ENCODE data around the gene FES. TPM values are rescaled to one million over a fixed set of nuclear protein-coding genes. Genes with fewer than 3 reads are reported as not detected.

FES gene
- polyA plus RNA-seq (2012; rRNA removed), result 0.03 and 0.13 TPM in 2 replicates
- 0.03 and 0.04 TPM in 2 replicates for polyA plus RNA-seq (2012; cell fraction: cytosol; rRNA removed)
- polyA plus RNA-seq (2012; cell fraction: nucleus; rRNA removed), result 0.23 and 0.48 TPM in 2 replicates

GRCh38 chr15:90883976-90884718 is at the start of gene FES:
FES (plus strand) TSS chr15:90884504; CDS start chr15:90885046, 542 bp downstream.
- H3K9me3 ChIP-seq, result no peaks in the 10 kb centered on the region
- no peaks in the 10 kb centered on the region for H4K20me1 ChIP-seq (ENCODE audit: insufficient read depth)
- no peaks in the 10 kb centered on the region for H3K27me3 ChIP-seq (ENCODE audit: insufficient read depth)
- WGBS (ENCODE audit: low lambda C conversion rate), result 94% methylated on average over 38 of the region's 58 CpGs
- POLR2A ChIA-PET, result interaction anchor here (1.3 kb wide), 1 partner anchor 18 kb away, joined by 3 read pairs; the partner anchor contains the start of gene MAN2A2
- H3K27ac ChIP-seq (ENCODE audit: low read depth in 2 of 2, low read length in 1 of 2), result peak within 1 kb of the TSS in 1 of 2 experiments; percentile 62; a peak in 1 of 4 replicates
- peaks cover 9% of the 10 kb centered on the region for H3F3A ChIP-seq (replicated peaks; ENCODE audit: insufficient read depth)
- no peak within 1 kb of the TSS for H3K4me2 ChIP-seq
- CTCF ChIA-PET, result interaction anchor here (0.7 to 5.6 kb wide), 13 partner anchors 10 to 741 kb away, joined by 3 to 55 read pairs (median 11); partner anchors contain the start of gene HDDC3
- H3K4me1 ChIP-seq (ENCODE audit: control insufficient read depth in 1 of 2, insufficient read depth in 2 of 2, low read depth in 1 of 2, low read length in 1 of 2), result peaks cover 0 to 14% of the 10 kb centered on the region in 2 experiments; a peak in 1 of 4 replicates
- no peak within 1 kb of the TSS for H3K4me3 ChIP-seq (ENCODE audit: low read depth in 2 of 2, low read length in 1 of 2)
- no peaks in the 10 kb centered on the region for H3K79me2 ChIP-seq (ENCODE audit: insufficient read depth)
- H3K9ac ChIP-seq, result no peak within 1 kb of the TSS
- no peak for DNase-seq
- TF ChIP-seq, protein P1, sequence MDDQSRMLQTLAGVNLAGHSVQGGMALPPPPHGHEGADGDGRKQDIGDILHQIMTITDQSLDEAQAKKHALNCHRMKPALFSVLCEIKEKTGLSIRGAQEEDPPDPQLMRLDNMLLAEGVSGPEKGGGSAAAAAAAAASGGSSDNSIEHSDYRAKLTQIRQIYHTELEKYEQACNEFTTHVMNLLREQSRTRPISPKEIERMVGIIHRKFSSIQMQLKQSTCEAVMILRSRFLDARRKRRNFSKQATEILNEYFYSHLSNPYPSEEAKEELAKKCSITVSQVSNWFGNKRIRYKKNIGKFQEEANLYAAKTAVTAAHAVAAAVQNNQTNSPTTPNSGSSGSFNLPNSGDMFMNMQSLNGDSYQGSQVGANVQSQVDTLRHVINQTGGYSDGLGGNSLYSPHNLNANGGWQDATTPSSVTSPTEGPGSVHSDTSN (IDR thresholded peaks at IDR 0.05), result no peak
- TF ChIP-seq JUND (IDR thresholded peaks at IDR 0.05) (no peak), RCOR1 (IDR thresholded peaks at IDR 0.05; ENCODE audit: low read length) (no peak), GABPA (IDR thresholded peaks at IDR 0.05; ENCODE audit: low read depth) (no peak), NRF1 (IDR thresholded peaks at IDR 0.05; ENCODE audit: low read depth, low read length) (no peak), RFX5 (IDR thresholded peaks at IDR 0.05; ENCODE audit: low read length) (no peak), TAF1 (IDR thresholded peaks at IDR 0.05; ENCODE audit: borderline replicate concordance, low read depth, low read length) (no peak), MXI1 (IDR thresholded peaks at IDR 0.05; ENCODE audit: low read depth, low read length) (no peak), YY1 (IDR thresholded peaks at IDR 0.05; ENCODE audit: low read depth) (no peak), MEF2A (IDR thresholded peaks at IDR 0.05; ENCODE audit: borderline replicate concordance, low read depth) (no peak), CTCF (IDR thresholded peaks at IDR 0.05) (no peak), USF1 (IDR thresholded peaks at IDR 0.05; ENCODE audit: borderline replicate concordance, low read depth) (no peak), RXRA (IDR thresholded peaks at IDR 0.05; ENCODE audit: borderline replicate concordance, low read depth) (no peak), ZBTB33 (IDR thresholded peaks at IDR 0.05; ENCODE audit: borderline replicate concordance, low read depth) (no peak), NFIC (IDR thresholded peaks at IDR 0.05; ENCODE audit: borderline replicate concordance) (no peak), FOXM1 (IDR thresholded peaks at IDR 0.05; ENCODE audit: low read depth) (no peak)
- TF ChIP-seq, protein P2, sequence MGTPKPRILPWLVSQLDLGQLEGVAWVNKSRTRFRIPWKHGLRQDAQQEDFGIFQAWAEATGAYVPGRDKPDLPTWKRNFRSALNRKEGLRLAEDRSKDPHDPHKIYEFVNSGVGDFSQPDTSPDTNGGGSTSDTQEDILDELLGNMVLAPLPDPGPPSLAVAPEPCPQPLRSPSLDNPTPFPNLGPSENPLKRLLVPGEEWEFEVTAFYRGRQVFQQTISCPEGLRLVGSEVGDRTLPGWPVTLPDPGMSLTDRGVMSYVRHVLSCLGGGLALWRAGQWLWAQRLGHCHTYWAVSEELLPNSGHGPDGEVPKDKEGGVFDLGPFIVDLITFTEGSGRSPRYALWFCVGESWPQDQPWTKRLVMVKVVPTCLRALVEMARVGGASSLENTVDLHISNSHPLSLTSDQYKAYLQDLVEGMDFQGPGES (IDR thresholded peaks at IDR 0.05; ENCODE audit: low read depth, low read length), result no peak
- TF ChIP-seq, protein P3, sequence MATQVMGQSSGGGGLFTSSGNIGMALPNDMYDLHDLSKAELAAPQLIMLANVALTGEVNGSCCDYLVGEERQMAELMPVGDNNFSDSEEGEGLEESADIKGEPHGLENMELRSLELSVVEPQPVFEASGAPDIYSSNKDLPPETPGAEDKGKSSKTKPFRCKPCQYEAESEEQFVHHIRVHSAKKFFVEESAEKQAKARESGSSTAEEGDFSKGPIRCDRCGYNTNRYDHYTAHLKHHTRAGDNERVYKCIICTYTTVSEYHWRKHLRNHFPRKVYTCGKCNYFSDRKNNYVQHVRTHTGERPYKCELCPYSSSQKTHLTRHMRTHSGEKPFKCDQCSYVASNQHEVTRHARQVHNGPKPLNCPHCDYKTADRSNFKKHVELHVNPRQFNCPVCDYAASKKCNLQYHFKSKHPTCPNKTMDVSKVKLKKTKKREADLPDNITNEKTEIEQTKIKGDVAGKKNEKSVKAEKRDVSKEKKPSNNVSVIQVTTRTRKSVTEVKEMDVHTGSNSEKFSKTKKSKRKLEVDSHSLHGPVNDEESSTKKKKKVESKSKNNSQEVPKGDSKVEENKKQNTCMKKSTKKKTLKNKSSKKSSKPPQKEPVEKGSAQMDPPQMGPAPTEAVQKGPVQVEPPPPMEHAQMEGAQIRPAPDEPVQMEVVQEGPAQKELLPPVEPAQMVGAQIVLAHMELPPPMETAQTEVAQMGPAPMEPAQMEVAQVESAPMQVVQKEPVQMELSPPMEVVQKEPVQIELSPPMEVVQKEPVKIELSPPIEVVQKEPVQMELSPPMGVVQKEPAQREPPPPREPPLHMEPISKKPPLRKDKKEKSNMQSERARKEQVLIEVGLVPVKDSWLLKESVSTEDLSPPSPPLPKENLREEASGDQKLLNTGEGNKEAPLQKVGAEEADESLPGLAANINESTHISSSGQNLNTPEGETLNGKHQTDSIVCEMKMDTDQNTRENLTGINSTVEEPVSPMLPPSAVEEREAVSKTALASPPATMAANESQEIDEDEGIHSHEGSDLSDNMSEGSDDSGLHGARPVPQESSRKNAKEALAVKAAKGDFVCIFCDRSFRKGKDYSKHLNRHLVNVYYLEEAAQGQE (IDR thresholded peaks at IDR 0.05; ENCODE audit: low read depth, low read length), result no peak
- H3K36me3 ChIP-seq (replicated peaks in 1 of 2; ENCODE audit: control insufficient read depth in 1 of 2, insufficient read depth in 2 of 2, low read length in 1 of 2), result peaks cover 5 to 33% of the 10 kb centered on the region in 2 experiments
- no peaks in the 10 kb centered on the region for H3K9me2 ChIP-seq
- H2AFZ ChIP-seq (ENCODE audit: low read depth), result no peak within 1 kb of the TSS
